Measurements from ENCODE around the gene CBX4. TPM values are rescaled to one million over a fixed set of nuclear protein-coding genes. Genes with fewer than 3 reads are reported as not detected.

CBX4 gene
- total and polyA plus RNA-seq, 10 of the 15 experiments (the other 5 are each of a cell fraction or from before 2014, with no cell fraction given) = 0.69 to 24.6 (median 4.2) TPM

GRCh38 chr17:79789943-79790804, 49.1 kb downstream of the CBX4 start:
- in situ Hi-C loops (cut with MboI) = loop anchor here (5.0 kb wide), 1 partner anchor 182 kb away; no protein-coding TSS in a partner anchor
- Histone ChIP-seq H3K27ac (ENCODE audit: control insufficient read depth, insufficient read depth) (no peak overlapping the region), H3K9me3 (replicated peaks; ENCODE audit: control insufficient read depth, insufficient read depth, low read length) (no peaks in the 10 kb centered on the region), H3K27me3 (replicated peaks in 1 of 2; ENCODE audit: control insufficient read depth in 2 of 2, insufficient read depth in 2 of 2, low read length in 1 of 2) (peaks cover 14 to 16% of the 10 kb centered on the region in 2 experiments; a peak in 3 of 4 replicates), H3K4me1 (ENCODE audit: control insufficient read depth, insufficient read depth, low read length) (no peaks in the 10 kb centered on the region; the same call in 1 of the 2 replicates), H3K9ac (ENCODE audit: control insufficient read depth, insufficient read depth, low read length) (no peak overlapping the region), H3K4me3 (no peak overlapping the region), H3K36me3 (ENCODE audit: control insufficient read depth in 2 of 2, insufficient read depth in 2 of 2, low read length in 1 of 2) (peaks cover 2 to 3% of the 10 kb centered on the region in 2 experiments; a peak in 2 of 4 replicates), H4K20me1 (ENCODE audit: control insufficient read depth, insufficient read depth) (no peaks in the 10 kb centered on the region), H3K4me2 (ENCODE audit: control insufficient read depth, insufficient read depth) (0 out of 2 replicates have a peak overlapping the region, but pooled peaks have one; percentile 1), H3K79me2 (ENCODE audit: control insufficient read depth, insufficient read depth, low read length) (no peaks in the 10 kb centered on the region), H2AFZ (ENCODE audit: control insufficient read depth, low read depth, low read length) (no peak overlapping the region; the same call in 1 of the 2 replicates)
- POLR2A ChIA-PET = no interaction called here
- BruUV-seq (replicated peaks) = no TSS peak
- 23% methylated on average over 72 of the region's 74 CpGs for WGBS (ENCODE audit: insufficient coverage, insufficient replicate concordance, low lambda C conversion rate, missing lambda C conversion rate)
- no peak for DNase-seq (ENCODE audit: low read depth, low spot score)
- intact Hi-C loops (cut with micrococcal nuclease; ENCODE audit: unreplicated experiment) = loop anchor here (2.0 kb wide), 1 partner anchor 181 kb away; no protein-coding TSS in a partner anchor
- no peak for FAIRE-seq
- peak; percentile 94 for ATAC-seq
- CTCF ChIA-PET = interaction anchor here (0.8 to 2.2 kb wide), 6 partner anchors 21 to 198 kb away, joined by 3 to 21 read pairs (median 4); no protein-coding TSS in a partner anchor
- RAD21 ChIA-PET (ENCODE audit: unreplicated experiment) = interaction anchor here (1.5 kb wide), 1 partner anchor 180 kb away, joined by 8 read pairs; no protein-coding TSS in a partner anchor
- SMC1A ChIA-PET (ENCODE audit: uncharacterized antibody, unreplicated experiment) = interaction anchor here (1.3 to 2.6 kb wide), 3 partner anchors 21 to 180 kb away, joined by 3 to 11 read pairs (median 7); no protein-coding TSS in a partner anchor
- TF ChIP-seq SUZ12 (IDR thresholded peaks at IDR 0.05; ENCODE audit: unreplicated experiment) (no peak), ZNF384 (IDR thresholded peaks at IDR 0.05; ENCODE audit: borderline replicate concordance, low read depth, low read length) (no peak), TCF12 (IDR thresholded peaks at IDR 0.05; ENCODE audit: low read depth, low read length) (no peak), RAD21 (IDR thresholded peaks at IDR 0.05; ENCODE audit: insufficient read depth, low read depth, low read length) (peak; percentile 65), CEBPB (IDR thresholded peaks at IDR 0.05; ENCODE audit: borderline replicate concordance in 1 of 2, low read depth in 2 of 2, low read length in 2 of 2) (no peak), YBX1 (IDR thresholded peaks at IDR 0.05) (no peak), TCF3 (IDR thresholded peaks at IDR 0.05; ENCODE audit: borderline replicate concordance, insufficient read depth, low read depth, low read length) (no peak), SMC3 (IDR thresholded peaks at IDR 0.05; ENCODE audit: borderline replicate concordance, low read length) (peak; percentile 77), PML (IDR thresholded peaks at IDR 0.05; ENCODE audit: low read length) (no peak), CBX5 (IDR thresholded peaks at IDR 0.05; ENCODE audit: low read depth) (no peak), CHD1 (IDR thresholded peaks at IDR 0.05; ENCODE audit: low read depth, low read length) (no peak), MYB (IDR thresholded peaks at IDR 0.05; ENCODE audit: borderline replicate concordance, low read depth, low read length) (no peak), MYC (IDR thresholded peaks at IDR 0.05; ENCODE audit: insufficient read depth, insufficient read length, insufficient replicate concordance, low read length, severe bottlenecking) (no peak), TAF1 (IDR thresholded peaks at IDR 0.05; ENCODE audit: borderline replicate concordance, low read depth, low read length) (no peak), MAX (IDR thresholded peaks at IDR 0.05; ENCODE audit: low read depth, low read length) (no peak)
- TF ChIP-seq, protein P1, sequence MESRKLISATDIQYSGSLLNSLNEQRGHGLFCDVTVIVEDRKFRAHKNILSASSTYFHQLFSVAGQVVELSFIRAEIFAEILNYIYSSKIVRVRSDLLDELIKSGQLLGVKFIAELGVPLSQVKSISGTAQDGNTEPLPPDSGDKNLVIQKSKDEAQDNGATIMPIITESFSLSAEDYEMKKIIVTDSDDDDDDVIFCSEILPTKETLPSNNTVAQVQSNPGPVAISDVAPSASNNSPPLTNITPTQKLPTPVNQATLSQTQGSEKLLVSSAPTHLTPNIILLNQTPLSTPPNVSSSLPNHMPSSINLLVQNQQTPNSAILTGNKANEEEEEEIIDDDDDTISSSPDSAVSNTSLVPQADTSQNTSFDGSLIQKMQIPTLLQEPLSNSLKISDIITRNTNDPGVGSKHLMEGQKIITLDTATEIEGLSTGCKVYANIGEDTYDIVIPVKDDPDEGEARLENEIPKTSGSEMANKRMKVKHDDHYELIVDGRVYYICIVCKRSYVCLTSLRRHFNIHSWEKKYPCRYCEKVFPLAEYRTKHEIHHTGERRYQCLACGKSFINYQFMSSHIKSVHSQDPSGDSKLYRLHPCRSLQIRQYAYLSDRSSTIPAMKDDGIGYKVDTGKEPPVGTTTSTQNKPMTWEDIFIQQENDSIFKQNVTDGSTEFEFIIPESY (IDR thresholded peaks at IDR 0.05) = no peak
- TF ChIP-seq, protein P2, sequence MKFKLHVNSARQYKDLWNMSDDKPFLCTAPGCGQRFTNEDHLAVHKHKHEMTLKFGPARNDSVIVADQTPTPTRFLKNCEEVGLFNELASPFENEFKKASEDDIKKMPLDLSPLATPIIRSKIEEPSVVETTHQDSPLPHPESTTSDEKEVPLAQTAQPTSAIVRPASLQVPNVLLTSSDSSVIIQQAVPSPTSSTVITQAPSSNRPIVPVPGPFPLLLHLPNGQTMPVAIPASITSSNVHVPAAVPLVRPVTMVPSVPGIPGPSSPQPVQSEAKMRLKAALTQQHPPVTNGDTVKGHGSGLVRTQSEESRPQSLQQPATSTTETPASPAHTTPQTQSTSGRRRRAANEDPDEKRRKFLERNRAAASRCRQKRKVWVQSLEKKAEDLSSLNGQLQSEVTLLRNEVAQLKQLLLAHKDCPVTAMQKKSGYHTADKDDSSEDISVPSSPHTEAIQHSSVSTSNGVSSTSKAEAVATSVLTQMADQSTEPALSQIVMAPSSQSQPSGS (IDR thresholded peaks at IDR 0.05; ENCODE audit: low read length) = no peak
- TF ChIP-seq, protein P3, sequence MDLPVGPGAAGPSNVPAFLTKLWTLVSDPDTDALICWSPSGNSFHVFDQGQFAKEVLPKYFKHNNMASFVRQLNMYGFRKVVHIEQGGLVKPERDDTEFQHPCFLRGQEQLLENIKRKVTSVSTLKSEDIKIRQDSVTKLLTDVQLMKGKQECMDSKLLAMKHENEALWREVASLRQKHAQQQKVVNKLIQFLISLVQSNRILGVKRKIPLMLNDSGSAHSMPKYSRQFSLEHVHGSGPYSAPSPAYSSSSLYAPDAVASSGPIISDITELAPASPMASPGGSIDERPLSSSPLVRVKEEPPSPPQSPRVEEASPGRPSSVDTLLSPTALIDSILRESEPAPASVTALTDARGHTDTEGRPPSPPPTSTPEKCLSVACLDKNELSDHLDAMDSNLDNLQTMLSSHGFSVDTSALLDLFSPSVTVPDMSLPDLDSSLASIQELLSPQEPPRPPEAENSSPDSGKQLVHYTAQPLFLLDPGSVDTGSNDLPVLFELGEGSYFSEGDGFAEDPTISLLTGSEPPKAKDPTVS (IDR thresholded peaks at IDR 0.05; ENCODE audit: low read depth, low read length) = no peak
